HG03378 (cell line): ENCODE results near the gene ANGPT4.

Experiments used
- ATAC-seq: cut with Tn5 transposase; IDR thresholded peaks from one replicate; pipeline ENCODE4 v1.9.1; 2021; ENCODE audit warnings: mild to moderate bottlenecking, moderate library complexity; ENCODE audit not compliant: unreplicated experiment

Gene ANGPT4

GRCh38 chr20:845941-846893, 69.9 kb downstream of the ANGPT4 start:
- no peak for ATAC-seq

- no peak for ATAC-seq
These were observed 70.8 kb downstream of the ANGPT4 start for GRCh38 chr20:845226-845868.

DNA sequence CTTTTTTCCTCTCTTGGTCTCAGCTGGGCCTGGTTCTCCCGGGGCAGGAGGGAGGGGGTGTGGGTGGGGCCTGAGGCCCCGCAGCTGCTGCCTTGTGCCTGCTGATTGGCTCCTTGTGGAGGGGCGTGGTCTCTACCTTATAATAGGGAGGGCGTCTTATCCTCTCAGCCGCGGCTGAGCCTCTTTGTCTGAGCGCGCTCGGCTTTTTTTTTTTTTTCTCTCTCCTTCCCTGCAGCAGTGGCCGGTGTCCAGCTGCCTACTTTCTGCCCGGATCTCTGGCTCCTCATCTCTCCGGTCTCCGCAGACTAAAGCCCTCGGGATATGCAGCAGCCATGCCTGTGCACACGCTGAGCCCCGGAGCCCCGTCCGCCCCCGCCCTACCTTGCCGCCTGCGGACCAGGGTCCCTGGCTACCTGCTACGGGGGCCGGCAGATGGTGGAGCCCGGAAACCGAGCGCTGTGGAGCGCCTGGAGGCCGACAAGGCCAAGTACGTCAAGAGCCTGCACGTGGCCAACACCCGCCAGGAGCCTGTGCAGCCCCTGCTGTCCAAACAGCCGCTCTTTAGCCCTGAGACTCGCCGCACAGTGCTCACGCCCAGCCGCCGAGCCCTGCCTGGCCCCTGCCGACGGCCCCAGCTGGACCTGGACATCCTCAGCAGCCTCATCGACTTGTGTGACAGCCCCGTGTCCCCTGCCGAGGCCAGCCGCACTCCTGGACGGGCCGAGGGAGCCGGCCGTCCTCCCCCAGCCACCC, 71.5 kb downstream of the ANGPT4 start:
- ATAC-seq: peak; percentile 85

DNA sequence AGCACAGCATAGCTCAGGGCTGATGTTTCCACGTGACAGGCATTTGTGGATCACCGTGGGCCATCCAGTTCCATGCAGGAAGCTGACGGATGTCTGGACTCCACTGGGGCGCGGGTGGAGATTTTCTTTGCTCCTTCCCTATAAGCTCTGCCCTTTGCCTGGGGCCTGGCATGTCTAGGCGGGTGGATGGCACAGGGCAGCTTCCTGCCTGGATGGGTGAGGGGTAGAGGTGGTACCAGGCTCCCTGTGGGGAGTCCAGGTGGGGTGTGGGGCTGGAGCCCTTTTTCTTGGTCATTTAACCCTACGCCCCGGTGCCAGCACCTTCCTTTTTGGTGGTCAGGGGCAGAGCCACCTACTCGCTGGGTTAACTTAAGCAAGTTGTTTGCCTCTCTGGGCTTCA, 72.2 kb downstream of the ANGPT4 start:
- ATAC-seq: no peak

DNA sequence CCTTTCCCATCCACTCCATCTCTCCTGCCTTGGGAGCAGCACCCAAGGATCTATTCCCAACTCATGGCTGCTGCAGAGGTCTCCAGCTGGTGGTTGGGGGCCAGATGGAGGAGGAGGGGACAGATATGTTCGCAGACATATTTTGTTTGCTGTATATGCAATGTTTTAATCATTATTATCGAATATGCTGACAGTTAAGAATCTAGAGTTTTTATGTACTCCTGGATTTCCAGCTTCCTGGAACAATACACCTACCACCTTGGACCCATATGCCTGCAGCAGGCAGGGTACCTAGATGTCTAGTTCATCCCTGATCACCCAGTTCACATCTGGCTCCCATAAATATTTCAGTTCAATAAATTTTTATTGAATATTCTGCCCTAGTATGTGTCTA, 73.6 kb downstream of the ANGPT4 start:
- no peak for ATAC-seq

DNA sequence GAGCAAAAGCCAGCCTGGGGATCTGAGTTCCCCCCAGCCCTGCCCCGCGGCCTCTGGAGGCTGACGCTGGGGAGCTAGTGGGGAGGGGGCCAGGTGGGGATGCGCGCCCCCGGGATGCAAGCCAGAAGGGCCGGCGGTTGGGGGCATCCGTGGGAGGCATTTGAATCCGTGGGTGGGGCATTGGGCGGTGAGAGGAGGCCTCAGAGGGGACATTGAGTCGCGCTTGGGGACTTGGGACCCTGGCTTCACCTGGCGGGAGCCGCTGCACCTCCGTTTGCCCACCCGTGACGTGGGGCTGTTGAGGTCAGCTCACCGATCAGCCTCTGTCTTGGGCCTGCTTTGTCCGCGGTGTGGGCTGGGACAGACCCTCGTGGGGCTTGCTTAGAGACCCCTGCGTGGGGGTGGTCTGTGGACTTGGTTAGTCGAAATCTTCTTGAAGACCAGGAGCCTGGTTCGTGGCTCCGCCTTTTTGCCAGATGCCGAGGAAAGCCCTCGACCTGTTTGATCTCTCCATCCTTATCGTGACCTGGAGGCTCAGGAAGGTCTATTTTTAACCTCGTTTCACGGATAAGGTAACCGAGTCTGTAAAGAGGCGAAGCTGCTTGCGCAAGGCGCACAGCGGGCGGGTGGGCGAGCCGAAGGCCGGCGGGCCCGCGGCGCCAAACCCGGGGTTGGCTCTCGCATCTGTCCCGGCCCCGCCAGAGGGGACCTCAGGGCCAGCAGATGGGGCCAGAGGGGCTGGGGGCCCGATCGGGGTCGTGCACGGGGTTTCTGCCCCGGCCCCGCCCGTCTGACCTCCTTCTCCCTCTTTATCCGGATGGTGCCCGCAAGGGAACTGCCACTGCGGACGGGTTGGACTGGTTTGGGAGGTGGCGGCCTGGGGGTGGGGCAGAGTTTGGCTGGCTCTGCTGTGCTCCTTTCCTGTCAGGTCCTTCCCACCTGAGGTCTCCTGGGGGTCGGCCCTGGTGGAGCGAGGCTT, 74.3 kb downstream of the ANGPT4 start:
- no peak for ATAC-seq

DNA sequence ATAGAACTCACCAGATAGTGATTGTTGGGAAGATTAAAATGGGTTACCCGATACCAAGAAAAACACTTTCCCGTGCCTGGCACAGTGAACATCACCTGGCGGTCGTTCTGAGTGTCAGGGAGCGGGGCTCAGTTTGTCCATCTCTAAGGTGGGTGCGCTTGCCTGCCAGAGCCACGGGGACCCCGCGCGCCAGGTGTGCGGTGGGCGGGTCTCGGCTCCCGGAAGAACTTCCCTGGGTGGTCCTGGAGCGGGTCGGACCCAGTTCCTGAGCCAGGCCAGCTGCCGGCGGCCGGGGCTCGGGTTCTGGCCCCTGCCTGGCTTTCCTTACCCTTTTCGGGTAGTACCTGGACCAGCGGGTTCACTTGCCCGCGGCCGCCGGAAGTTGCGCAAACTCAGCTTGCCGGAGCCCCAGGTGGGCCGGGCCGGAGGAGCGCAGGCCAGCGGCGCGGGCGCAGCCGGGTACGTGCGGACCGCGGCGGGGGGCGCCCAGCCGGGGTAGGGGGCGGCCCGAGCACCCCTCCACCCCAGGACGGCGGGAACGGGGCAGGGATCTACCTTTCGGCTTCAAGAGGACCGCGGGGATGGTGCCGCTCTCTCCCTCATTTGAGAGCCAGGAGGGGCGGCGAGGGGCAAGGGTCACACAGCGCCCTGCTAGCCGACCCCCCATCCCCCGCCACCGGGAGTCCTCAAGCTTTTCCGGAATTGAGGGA, 75.1 kb downstream of the ANGPT4 start:
- ATAC-seq: no peak

GRCh38 chr20:840503-840857, 75.7 kb downstream of the ANGPT4 start:
- ATAC-seq: no peak

DNA sequence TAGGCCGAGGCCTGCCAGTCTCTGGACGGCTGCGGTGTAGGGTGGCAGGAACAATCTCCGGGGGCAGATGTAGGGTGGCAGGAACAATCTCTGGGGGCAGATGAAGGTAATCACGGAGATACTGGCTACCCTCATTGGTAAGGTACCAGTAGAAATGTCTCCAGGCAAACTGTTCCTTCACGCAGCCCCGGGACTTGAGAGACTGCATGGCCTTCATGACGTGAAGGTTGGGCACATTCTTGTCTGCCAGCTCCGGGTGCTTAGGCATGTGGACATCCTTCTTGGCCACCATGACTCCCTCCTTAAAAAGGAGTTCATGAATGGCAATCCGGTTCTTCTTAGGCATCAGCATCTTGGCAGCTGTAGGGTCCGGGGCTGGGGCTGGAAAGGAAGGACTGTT, 76.5 kb downstream of the ANGPT4 start:
- no peak for ATAC-seq

GRCh38 chr20:839015-839414, 77.1 kb downstream of the ANGPT4 start:
- ATAC-seq: no peak

DNA sequence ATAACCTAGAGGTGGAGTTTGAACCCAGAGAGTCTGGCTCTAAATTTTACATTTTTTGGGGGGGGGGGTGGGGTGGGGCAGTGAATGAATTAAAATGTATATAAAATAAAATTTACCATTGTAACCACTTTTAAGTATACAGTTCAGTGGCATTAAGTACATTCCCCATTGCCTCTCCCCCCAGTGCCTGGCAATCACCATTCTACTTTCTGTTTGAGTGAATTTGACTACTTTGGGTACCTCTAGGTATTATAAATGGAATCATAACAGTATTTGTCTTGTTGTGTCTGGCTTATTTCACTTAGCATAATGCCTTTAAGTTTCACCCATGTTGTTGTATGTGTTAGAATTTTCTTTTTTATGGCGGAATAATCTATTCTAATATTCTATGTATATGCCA, 79.9 kb downstream of the ANGPT4 start:
- no peak for ATAC-seq

DNA sequence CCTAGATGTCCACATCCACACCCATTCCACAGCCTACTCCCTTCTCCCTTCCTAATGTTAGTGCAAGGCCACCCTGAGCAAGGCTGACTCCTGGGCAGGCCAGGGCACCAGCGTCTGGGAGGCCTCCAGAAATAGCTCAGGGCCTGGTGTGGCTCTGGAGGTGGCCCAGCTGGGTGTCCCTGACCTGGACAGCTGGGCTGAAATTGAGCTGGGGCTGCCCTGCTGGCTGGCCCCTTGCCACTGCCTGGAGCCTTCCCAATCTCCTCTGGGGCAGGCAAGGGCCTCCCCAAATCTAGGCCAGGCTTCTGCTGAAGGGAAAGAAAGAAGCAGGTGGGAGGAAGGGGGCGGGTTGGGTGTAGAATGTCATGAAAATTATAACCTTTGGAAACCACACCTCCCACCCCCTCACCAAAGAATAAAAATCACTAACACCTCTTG, 80.5 kb downstream of the ANGPT4 start:
- ATAC-seq: no peak

DNA sequence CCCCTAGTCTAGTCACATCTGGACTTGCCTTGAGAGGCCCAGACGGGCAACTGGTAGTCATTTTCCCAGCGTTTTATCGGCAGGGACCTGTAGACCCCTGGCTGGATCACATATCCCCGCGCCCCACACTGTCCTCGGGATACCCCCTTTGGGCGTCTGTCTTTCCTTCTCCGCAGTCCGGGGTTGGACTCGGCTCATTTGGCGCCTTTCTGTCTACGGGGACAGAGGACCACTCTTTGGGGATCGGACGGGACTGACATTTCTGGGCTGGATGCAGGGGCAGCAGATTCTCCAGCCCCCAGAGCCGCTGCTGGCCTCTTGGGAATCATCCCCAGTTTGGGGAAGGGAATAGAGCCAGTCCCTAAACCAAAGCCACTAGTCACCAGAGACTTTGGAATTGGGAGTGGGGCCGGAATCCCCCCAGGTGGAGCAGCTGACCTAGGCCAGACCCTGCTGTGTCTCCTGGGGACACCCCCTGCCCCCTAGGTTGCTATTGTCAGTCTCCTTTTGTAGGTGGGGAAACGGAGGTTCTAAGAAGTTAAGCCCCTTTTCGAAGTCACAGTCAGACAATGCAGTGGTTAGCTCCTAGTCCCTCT, 81.9 kb downstream of the ANGPT4 start:
- ATAC-seq: no peak

DNA sequence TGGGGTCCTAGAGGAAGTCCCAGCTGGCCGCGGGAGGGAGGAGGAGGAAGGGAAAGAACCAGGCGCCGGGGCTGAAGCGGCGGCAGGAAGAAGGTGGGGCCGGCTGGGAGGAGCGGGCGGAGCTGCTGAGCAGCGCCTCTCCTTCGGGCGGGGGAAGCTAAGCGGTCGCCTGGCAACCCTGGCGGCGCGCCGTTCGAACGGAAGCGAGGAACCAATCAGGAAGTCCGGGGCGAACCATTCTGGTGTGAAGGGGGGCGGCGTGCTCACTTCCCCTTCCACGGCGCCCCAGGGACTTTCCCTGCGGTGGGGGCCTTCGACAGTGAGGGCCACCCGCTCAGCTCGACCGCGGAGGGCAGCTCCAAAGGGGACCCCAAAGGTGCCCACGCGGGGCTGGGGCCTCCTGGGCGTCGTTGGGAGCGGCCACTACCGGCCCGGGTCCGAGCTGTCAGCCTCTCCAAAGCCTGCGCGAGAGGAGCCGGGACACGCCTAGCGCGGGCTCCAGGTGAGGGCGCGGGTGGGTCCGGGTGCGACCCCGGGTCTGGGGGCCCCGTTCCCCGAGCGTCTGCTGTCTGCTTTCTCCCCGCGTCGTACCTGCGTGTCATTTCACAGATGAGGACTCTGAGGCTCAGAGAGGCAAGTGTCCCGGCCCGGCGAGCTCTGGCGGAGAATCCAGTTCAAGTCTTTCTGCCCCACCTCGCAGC, 82.5 kb downstream of the ANGPT4 start, which contains the start of gene FAM110A:
FAM110A (plus strand) TSS at position 266 of the 701 bp plus-strand sequence. CDS start 11,090 bp downstream, outside the sequence.
- ATAC-seq: peak; percentile 90

GRCh38 chr20:833121-833449, 83.0 kb downstream of the ANGPT4 start:
- ATAC-seq: peak; percentile 32

DNA sequence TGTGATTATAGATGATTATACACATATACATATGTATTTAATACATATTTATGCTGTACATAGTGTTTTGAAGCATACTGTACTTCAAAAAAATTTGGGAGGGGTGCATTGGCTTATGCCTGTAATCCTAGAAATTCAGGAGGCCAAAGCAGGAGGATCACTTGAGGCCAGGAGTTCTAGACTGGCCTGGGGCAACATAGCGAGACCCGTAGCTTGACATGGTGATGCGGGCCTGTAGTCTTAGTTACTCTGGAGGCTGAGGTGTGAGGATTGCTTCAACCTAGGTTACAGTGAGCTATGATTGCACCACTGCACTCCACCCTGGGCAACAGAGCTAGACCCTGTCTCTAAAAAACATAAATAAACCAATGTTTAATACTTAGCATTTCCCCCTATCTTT, 84.2 kb downstream of the ANGPT4 start:
- ATAC-seq: no peak

- ATAC-seq: no peak
These were observed 84.9 kb downstream of the ANGPT4 start for GRCh38 chr20:831251-831650.

GRCh38 chr20:830011-830521, 86.1 kb downstream of the ANGPT4 start:
- no peak for ATAC-seq

GRCh38 chr20:829551-829950, 86.6 kb downstream of the ANGPT4 start:
- ATAC-seq: no peak
